HL-60/S4 (cell line): ENCODE measurements around the gene OSBPL2.

Source experiments
- in situ Hi-C: fragments of 300-500 bp; cut with MboI; formaldehyde crosslinking; loops from 2 replicates; pipeline ENCODE4 v1.14.3; 2022; ENCODE audit warnings: low sequenced_read_pairs

OSBPL2 gene

DNA sequence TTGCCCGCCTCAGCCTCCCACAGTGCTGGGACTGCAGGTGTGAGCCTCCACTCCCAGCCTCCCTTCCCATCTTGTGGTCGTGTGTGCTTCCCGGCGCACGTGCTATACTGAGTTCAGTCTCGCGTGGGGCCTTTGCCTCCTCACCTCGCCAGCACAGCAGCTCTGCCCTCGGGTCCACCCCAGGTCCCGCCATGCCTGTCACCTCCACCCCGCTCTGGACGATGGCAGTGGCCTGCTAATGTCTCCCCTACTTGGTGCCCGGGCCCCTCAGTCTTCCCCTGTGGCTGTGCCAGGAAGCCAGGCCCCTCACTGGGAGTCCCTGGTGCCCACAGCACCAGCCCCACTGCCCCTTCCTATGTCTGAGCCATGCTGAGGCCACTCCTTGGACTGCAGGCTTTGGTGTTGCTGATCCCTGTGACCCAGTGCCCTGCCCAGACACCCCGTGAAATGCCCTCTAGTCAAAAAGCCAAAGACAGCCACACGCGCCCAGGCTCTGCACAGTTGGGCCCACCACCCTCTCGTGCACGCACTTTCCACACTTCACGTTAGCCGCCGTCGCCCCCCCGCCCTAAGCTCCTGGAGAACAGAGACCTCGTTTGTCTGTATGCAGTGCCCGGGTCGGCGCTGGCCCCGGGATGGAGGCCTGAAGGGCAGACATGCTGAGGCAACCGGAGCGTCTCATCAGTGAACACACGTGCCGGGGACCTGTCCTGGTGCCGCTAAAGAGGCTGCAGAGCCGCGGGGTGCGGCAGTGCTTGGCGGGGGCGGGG lies 32.5 kb upstream of the OSBPL2 start:
- in situ Hi-C loops = no loop called here

- in situ Hi-C loops = no loop called here
These were observed 31.9 kb upstream of the OSBPL2 start for GRCh38 chr20:62206388-62206775.

GRCh38 chr20:62208061-62208794 lies 30.1 kb upstream of the OSBPL2 start:
- in situ Hi-C loops = no loop called here

DNA sequence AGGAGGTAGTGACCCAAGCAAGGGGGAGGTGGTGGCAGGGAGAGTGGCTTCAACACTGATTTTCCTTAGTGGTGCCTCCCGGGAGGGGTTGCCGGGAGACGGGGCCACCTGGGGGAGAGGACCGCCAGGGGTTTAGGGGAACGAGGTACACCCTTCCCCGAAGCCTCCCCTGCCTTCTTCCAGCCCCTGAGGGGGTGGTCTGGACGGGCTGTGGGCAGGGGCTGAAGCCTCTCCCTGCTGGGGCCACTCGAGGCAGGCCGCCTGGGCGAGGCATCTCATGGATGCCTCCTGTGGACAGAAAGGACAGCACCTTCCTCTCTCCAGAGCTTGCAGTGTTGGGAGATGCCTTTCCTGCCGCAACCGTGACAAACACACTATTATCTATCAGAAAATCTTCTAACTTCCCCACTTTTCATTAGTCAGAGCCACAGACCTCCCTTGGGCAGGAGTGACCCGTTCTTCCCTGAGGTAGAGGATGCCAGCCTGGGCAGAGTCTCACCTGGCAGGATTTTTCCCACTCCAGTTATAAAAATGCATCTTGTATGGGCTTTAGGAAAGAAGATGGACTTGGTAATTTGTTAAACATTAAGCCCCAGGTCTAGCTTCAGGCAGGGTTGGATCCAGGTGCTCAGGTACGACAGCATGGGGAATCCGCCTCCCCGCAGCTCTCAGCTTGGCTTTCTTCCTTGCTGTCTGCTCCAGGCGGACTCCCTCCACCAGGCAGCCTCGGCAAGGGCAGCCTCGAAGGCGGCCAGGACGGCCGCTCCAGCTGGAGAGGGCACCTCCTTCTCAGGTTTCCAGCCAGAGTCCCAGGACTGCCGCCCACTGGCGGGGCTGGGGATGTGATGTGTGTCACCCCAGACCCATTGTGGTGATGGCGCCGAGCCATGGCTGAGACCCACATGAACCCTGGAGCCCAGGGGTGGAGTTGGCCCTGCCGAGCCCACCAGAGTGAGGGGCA lies 29.2 kb upstream of the OSBPL2 start:
- in situ Hi-C loops = no loop called here

DNA sequence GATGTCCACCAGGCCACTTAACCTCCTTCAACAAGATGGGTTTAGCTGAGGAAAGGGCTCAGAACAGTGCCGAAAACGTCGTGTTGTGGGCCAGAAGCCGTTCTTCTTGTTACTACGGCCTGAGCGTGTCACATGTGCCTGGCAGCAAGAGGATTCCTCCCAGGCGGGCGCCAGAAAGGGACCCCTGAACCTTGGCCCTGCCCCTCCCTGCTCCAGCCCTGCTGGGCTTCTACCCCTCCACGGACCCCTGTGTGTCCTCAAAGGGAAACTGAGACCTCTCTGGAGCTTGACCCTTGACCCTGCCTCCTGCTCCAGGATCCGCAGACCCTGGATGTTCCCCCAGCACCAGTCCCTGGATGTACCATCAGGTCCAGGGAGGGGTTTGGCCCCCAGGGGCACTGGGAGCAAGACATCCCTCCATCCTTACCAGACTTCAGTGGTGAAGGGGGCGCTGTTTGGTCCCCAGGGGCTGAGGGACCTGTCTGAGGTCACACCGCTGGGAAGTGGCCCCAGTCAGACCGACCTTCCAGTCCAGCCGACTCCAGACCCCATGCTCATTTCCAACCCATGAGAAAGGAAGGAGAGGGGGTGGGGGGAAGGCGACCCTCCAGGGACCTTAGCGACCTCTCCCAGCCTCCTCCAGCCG lies 28.3 kb upstream of the OSBPL2 start:
- in situ Hi-C loops = no loop called here

DNA sequence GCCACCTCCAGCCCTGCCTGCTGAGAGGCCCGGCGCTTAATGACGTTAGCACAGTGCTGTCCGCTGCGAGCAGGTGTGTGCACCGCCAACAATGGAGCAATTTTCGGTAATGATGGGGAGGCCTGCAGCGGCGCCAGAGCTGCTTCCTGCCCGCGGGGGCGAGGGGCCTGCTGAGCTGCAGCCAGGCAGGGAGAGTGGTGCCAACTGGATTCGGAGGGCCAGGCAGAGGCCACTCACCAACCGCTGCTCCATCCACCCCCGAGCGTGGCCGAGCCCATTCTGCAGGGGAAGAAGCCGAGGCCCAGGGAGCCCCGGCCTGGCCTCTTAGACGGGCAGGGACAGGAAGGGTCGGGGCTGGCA lies 27.8 kb upstream of the OSBPL2 start:
- in situ Hi-C loops = no loop called here

DNA sequence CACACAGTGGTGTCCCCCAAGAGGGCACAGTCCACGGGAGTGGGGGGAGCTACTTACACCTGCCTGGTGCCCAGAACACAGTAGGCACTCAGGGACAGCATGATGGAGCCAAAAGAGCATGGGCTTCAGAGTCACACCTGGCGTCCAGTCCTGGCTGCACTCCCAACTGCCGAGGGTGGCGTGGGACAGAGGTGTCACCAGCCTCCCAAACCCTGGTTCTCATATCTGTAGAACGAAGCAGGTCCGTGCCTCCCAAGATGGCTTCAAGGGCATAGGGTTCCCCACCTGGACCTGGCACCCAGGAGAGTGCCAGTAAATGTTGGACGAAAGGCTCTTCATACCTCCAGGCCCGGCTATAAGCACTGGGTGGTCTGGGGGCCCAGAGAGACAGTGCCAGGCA lies 27.1 kb upstream of the OSBPL2 start:
- in situ Hi-C loops = no loop called here

- in situ Hi-C loops = no loop called here
These were observed 26.5 kb upstream of the OSBPL2 start for GRCh38 chr20:62211769-62212288.

- in situ Hi-C loops = no loop called here
These were observed 26.0 kb upstream of the OSBPL2 start for GRCh38 chr20:62212299-62212698.

- in situ Hi-C loops = no loop called here
These were observed 24.3 kb upstream of the OSBPL2 start for GRCh38 chr20:62214067-62214466.

GRCh38 chr20:62215020-62215990 lies 23.0 kb upstream of the OSBPL2 start:
- in situ Hi-C loops = no loop called here

GRCh38 chr20:62215991-62216635 lies 22.2 kb upstream of the OSBPL2 start:
- in situ Hi-C loops = no loop called here

GRCh38 chr20:62216636-62217566 lies 21.4 kb upstream of the OSBPL2 start:
- in situ Hi-C loops = no loop called here

DNA sequence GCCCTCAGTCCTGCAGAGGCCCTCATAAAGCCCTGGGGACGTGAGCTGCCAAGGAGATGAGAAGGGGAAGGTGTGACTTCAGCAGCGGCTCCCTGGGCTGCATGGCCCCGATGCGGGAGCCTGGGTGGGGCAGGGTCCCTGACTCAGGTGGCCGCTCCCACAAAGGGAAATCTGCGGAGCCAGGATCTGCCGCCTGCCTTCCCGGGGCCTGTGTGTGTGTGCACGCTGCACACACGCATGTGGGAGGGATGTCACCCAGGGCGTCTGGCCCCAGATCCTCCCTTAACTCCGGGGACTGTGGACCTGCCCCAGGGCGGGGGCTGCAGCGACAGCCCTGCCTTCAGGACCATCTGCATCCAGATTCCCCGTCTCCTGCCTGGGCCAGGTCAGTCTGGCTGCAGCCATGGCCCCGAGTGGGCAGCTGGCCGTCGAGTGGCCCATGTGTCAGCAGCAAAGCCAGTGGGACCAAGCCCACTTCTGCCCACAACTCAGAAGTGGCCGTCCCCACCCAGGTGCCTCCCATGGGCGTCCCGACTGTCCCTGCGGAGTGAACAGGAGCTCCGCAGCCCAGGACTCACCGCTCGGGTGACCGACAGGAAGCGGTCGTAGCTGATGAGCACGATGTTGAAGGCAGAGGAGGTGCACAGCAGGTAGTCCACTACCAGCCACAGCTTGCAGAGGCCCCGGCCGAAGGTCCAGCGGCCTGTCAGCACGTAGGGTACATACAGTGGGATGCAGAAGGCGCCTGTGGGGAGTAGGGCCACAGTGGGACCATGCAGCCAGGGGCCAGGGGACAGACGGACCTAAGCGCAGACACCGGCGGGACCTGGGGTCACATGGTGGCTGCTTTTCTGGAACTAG lies 20.2 kb upstream of the OSBPL2 start:
- in situ Hi-C loops = no loop called here

DNA sequence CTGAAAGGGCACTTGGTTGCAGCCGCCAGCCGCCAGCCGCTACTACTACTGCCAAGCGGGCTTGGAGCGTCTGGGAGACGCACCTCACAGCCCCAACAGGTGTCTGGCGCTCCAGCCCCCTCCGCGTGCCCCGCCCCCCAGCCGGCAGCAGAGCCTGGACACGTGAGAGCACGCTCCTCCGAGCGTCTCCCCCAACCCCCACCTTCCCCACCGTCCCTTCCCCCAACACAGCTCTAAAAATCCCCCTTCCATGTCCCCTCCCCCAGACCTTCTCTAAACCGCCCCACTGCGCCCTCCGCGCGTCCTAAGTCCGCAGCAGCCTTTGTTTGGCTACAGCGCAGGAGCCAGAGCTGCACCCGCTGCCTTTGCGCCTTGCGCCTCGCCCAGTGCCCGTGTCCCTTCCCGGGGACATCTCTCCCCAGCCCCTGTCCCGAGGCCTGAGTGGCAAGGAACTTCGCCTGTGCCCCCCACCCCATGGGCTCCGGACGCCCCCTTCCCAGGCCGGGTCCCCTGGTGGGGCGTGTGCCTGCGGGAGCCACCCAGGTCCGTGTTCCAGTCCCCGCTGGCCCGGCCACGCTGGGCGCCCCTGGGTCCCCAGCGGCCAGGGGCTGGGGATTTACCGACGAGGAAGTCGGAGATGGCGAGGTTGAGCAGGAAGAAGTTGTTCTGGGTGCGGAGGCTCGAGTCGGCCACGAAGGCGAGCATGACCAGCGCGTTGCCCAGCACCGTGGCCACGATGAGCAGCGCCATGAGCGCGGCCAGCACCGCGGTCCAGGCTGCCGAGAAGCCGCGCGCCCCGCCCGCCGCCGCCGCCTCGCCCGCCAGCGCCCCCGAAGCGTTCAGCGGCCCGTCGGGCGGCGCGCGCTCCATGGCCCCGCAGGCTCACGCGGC lies 19.0 kb upstream of the OSBPL2 start:
- in situ Hi-C loops = no loop called here
